Mesodermal cell (in vitro differentiated cells): ENCODE results near the gene SIGLEC11.

ENCODE experiments used
- H3K27ac ChIP-seq: 2 replicates; pipeline ENCODE4 v1.7.0; 2013; ENCODE audit warnings: mild to moderate bottlenecking, low read depth, low read length, moderate library complexity; ENCODE audit not compliant: severe bottlenecking
- H3K36me3 ChIP-seq: 2 replicates; pipeline ENCODE4 v1.7.1; 2013; ENCODE audit warnings: mild to moderate bottlenecking, low read length, moderate library complexity; ENCODE audit not compliant: control insufficient read depth, insufficient read depth
- H3K4me1 ChIP-seq: one replicate; pipeline ENCODE4 v1.7.1; 2013; ENCODE audit warnings: mild to moderate bottlenecking, low read length; ENCODE audit not compliant: insufficient read depth, control insufficient read depth, poor library complexity, severe bottlenecking
- H3K4me3 ChIP-seq: 2 replicates; pipeline ENCODE4 v1.7.0; 2013; ENCODE audit warnings: low read length, control low read depth, mild to moderate bottlenecking; ENCODE audit not compliant: insufficient read depth, poor library complexity, severe bottlenecking; ENCODE audit errors: extremely low read depth
- H3K9me3 ChIP-seq: 2 replicates; pipeline ENCODE4 v1.7.1; 2013; ENCODE audit warnings: mild to moderate bottlenecking, low read length, moderate library complexity; ENCODE audit not compliant: control insufficient read depth
- WGBS, 2 experiments: methylation state at CpG; one replicate each; pipeline ENCODE4 v1.1.5; 2013; ENCODE audit warnings: missing lambda C conversion rate in 2 of 2; ENCODE audit not compliant: insufficient coverage in 2 of 2; 5-methylcytosine and 5-hydroxymethylcytosine counted together

Gene SIGLEC11

DNA sequence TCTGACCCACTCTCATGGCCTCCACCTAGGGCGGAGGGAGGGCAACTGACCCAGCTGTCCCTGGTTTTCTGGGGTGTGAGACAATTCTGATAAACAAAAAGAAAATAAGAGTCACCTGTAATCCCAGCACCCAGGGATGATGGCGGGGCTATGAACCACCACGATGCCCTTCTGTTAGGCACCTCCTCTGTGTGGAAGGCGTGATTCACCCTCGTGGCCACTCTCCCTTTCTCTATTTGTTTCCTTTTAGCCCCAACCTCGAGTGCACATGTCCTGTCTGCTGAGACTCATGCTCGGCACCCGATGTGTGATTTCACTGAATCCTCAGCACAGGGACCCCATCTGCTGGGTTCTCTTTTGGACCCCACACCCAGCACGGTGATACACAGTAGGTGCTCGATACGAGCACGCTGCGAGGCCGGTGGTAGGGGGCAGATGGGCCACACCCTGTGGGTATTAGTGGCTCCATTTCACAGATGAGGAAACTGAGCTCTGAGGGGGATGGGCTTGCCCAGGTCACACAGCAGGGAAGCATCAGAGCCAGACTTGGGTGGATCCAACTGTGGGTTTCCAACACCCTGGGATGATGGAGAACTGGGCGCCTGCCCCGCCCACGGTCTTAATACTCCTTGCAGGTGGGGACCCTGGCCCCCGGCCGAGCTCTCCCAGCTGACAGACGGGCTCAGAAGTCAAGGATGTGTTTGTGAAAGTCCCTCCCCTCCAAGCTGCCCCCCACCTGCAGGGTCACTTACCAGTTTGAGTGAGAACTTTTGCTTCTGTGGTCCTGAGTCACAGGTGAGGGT, 39.3 kb upstream of the SIGLEC11 start:
- Histone ChIP-seq H3K4me3 (no peak overlapping the region), H3K27ac (no peak overlapping the region), H3K36me3 (peaks cover 71% of the 10 kb centered on the region), H3K9me3 (no peaks in the 10 kb centered on the region), H3K4me1 (peaks cover 8% of the 10 kb centered on the region)
- WGBS, 2 experiments: 89 to 93% methylated on average over 17 to 18 of the region's 20 CpGs

DNA sequence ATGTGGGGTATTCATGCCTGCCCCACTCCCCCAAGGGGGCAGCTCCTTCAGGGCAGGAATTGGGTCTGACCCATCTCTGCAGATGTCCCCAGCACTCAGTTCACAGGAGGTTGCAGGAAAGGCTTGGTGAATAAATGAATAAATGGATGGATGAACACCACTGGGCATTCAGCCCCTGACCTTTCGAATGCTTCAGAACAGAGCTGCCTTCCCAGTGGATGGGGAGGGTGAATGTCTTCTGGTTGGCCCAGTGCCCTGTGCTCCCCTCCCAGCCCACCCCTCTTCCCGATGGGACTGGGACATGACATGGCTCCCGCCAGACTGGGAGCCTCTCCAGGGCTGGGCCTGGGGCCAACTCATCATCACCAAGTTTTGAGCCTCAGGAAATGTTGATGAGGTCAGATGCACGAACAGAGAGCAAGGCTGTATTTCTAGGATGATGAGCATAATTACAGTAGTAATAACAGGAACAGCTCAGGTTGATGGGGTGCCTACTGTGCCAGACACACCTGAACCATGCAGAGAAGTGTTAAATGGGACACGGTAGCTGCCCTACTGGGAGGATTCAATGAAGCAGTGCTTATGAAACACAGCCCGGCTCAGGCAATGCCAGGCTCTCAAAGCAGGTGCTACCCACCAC, 38.5 kb upstream of the SIGLEC11 start:
- peaks cover 5% of the 10 kb centered on the region for H3K4me1 ChIP-seq
- WGBS, 2 experiments: 88 to 100% methylated on average over 3 to 5 of the region's 6 CpGs
- no peaks in the 10 kb centered on the region for H3K9me3 ChIP-seq
- H3K27ac ChIP-seq: no peak overlapping the region
- peaks cover 71% of the 10 kb centered on the region for H3K36me3 ChIP-seq
- no peak overlapping the region for H3K4me3 ChIP-seq

DNA sequence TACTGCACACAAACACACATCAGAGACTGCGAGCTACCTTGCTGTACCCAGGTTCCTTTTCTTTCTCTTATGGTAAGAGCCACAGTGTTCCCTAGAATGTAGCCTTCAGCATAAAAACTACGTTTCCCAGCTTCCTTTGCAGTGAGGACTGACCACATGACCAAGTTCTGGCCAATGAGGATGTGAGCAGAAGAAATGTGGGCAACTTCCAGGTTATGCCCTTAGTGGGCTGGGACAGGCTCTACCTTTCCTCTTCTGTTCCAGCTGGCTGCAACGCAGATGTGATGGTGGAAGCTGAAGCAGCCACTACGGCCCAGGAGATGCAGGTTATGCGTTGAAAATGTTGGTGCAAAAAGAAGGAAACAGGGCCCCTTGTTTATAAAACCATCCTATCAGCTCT, 36.7 kb upstream of the SIGLEC11 start:
- H3K27ac ChIP-seq: no peak overlapping the region
- 84 to 86% methylated on average over 2 to 3 of the region's 5 CpGs for WGBS, 2 experiments
- H3K4me3 ChIP-seq: no peak overlapping the region
- H3K9me3 ChIP-seq: no peaks in the 10 kb centered on the region
- no peaks in the 10 kb centered on the region for H3K4me1 ChIP-seq
- peaks cover 75% of the 10 kb centered on the region for H3K36me3 ChIP-seq

GRCh38 chr19:49988433-49988832, 27.5 kb upstream of the SIGLEC11 start:
- Histone ChIP-seq H3K27ac (no peak overlapping the region), H3K36me3 (peaks cover 28% of the 10 kb centered on the region), H3K4me3 (no peak overlapping the region), H3K4me1 (no peaks in the 10 kb centered on the region), H3K9me3 (no peaks in the 10 kb centered on the region)
- WGBS, 2 experiments: 85 to 86% methylated on average over 5 to 6 of the region's 9 CpGs

- no peak overlapping the region for H3K4me3 ChIP-seq
- WGBS, 2 experiments: 90 to 97% methylated on average over 5 of the region's 5 CpGs
- no peaks in the 10 kb centered on the region for H3K9me3 ChIP-seq
- no peaks in the 10 kb centered on the region for H3K4me1 ChIP-seq
- no peak overlapping the region for H3K27ac ChIP-seq
- peaks cover 24% of the 10 kb centered on the region for H3K36me3 ChIP-seq
Measured at GRCh38 chr19:49988007-49988406, 27.0 kb upstream of the SIGLEC11 start.

DNA sequence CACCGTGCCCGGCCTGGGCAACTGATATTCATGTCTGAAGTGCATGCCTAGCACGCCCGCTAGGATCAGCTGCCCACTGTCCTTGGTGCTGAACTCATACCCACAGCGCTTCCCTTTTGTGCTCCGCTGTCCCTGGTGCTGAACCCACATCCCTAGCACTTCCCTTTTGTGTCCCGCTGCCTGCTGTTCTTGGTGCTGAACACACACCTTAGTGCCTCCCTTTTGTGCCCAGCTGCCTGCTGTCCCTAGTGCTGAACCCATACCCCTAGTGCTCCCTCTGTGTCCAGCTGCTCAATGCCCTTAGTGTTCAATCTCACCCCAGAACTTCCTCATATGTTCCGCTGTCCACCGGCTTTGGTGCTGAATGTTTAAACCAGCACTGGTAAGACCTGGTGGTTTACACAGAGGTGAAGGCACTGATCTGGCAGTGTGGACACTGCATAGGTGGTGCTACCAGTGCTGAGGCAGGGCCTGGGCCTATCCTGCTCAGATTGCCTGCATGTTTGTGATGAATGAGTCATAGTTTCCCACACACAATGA, 26.3 kb upstream of the SIGLEC11 start:
- no peak overlapping the region for H3K27ac ChIP-seq
- H3K4me1 ChIP-seq: no peaks in the 10 kb centered on the region
- no peak overlapping the region for H3K4me3 ChIP-seq
- H3K36me3 ChIP-seq: peaks cover 18% of the 10 kb centered on the region
- WGBS, 2 experiments: 6 to 15% methylated on average over 7 to 9 of the region's 9 CpGs
- no peaks in the 10 kb centered on the region for H3K9me3 ChIP-seq

GRCh38 chr19:49986354-49986753, 25.4 kb upstream of the SIGLEC11 start:
- Histone ChIP-seq H3K36me3 (peaks cover 21% of the 10 kb centered on the region), H3K9me3 (no peaks in the 10 kb centered on the region), H3K27ac (no peak overlapping the region), H3K4me3 (no peak overlapping the region), H3K4me1 (no peaks in the 10 kb centered on the region)
- 80 to 82% methylated on average over 4 to 6 of the region's 10 CpGs for WGBS, 2 experiments

DNA sequence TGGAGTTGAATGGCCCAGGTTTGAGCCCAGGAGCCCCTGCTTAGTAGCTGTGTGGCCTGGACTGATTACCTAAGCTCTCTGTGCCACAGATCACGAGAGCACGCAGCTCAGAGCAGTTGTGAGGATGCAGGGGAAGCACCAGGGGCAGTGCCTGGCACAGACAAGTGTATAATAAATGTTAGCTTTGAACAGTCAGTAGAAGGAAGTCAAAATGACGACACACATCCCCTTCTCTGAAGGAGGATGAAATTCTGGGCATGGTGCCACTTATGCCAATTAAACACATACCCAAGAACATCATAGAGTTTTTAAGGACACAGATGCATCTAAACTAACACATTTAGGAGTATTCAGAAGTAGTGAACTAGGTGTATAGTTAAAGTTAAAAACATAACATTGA, 24.9 kb upstream of the SIGLEC11 start:
- WGBS, 2 experiments: 88% methylated on average over 2 of the region's 3 CpGs; no CpG with 5 or more reads in 1 of the 2 experiments
- H3K36me3 ChIP-seq: peaks cover 20% of the 10 kb centered on the region
- no peaks in the 10 kb centered on the region for H3K9me3 ChIP-seq
- no peaks in the 10 kb centered on the region for H3K4me1 ChIP-seq
- H3K4me3 ChIP-seq: no peak overlapping the region
- no peak overlapping the region for H3K27ac ChIP-seq

DNA sequence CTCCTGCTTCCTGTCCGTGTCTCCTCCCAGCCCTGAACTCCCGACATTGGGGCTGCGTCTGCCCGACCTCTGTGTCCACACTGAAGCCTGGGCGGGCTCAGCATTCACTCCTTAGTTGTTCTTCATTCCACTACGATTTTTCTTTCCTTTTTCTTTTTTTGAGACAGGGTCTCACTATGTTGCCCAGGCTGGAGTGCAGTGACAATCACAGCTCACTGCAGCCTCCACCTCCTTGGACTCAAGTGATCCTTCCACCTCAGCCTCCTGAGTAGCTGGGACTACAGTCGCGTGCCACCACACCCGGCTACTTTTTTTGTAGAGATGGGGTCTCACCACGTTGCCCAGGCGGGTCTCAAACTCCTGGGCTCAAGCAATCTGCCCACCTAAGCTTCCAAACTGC, 23.5 kb upstream of the SIGLEC11 start:
- Histone ChIP-seq H3K9me3 (no peaks in the 10 kb centered on the region), H3K4me3 (no peak overlapping the region), H3K27ac (no peak overlapping the region), H3K36me3 (peaks cover 17% of the 10 kb centered on the region), H3K4me1 (no peaks in the 10 kb centered on the region)
- 85 to 92% methylated on average over 7 to 11 of the region's 11 CpGs for WGBS, 2 experiments

- H3K36me3 ChIP-seq: peaks cover 21% of the 10 kb centered on the region
- no peak overlapping the region for H3K27ac ChIP-seq
- no peak overlapping the region for H3K4me3 ChIP-seq
- no peaks in the 10 kb centered on the region for H3K4me1 ChIP-seq
- WGBS, 2 experiments: 41 to 45% methylated on average over 4 to 5 of the region's 10 CpGs
- H3K9me3 ChIP-seq: no peaks in the 10 kb centered on the region
Measured at GRCh38 chr19:49983645-49984229, 22.8 kb upstream of the SIGLEC11 start.
